Vagina (tissue), 2 donors: ENCODE data around the gene SPHK2.

Source experiments
- CTCF ChIP-seq, 3 experiments: fragments of 450-650 bp in 2 of 3; fragments of 200-600 bp in 1 of 3; sonication (generic) in 1 of 3; IDR thresholded peaks; one replicate each; pipeline ENCODE4 v1.5.1; 2017 to 2019; ENCODE audit warnings: antibody characterized with exemption in 3 of 3, mild to moderate bottlenecking in 2 of 3, moderate library complexity in 2 of 3
- POLR2A ChIP-seq, 2 donors: fragments of 450-650 bp; IDR thresholded peaks; one replicate each; pipeline ENCODE4 v1.6.1; 2017; ENCODE audit warnings: antibody characterized with exemption in 2 of 2, mild to moderate bottlenecking in 2 of 2, moderate library complexity in 2 of 2
- POLR2AphosphoS5 ChIP-seq, 2 donors: sonication (generic); formaldehyde crosslinking; IDR thresholded peaks; one replicate each; pipeline ENCODE4 v1.9.0; 2017; ENCODE audit warnings: antibody characterized with exemption in 2 of 2, mild to moderate bottlenecking in 2 of 2, low read depth in 1 of 2; ENCODE audit not compliant: insufficient read depth in 1 of 2

- TF ChIP-seq CTCF (IDR thresholded peaks at IDR 0.05) (peak; percentile 60 to 92 (median 81)), POLR2A (IDR thresholded peaks at IDR 0.05) (no peak), POLR2AphosphoS5 (IDR thresholded peaks at IDR 0.05; ENCODE audit: insufficient read depth in 1 of 2, low read depth in 1 of 2) (peak; percentile 58 to 69)
Measured at GRCh38 chr19:48588670-48589401, 30.5 kb upstream of the SPHK2 start.
